Epithelial cell of esophagus (primary cell): ENCODE results near the gene APOOL.
"Not testable (repeated sequence)": the region's sequence is repeated elsewhere in the genome, so short reads cannot be mapped to it uniquely, and the experiment has no call there.

Source experiments
- DNase-seq: peaks from one replicate; pipeline ENCODE4 v3.0.0; 2010; ENCODE audit warnings: low read depth
- H3K4me3 ChIP-seq: 2 replicates; pipeline ENCODE4 v1.5.1; 2011; ENCODE audit warnings: mild to moderate bottlenecking, low read length, control low read depth
- CTCF ChIP-seq: IDR thresholded peaks from 2 replicates; pipeline ENCODE4 v1.5.1; 2011; ENCODE audit warnings: low read depth, mild to moderate bottlenecking, low read length, control low read depth, inconsistent platforms; ENCODE audit not compliant: insufficient read depth; ENCODE audit errors: missing control alignments

Gene APOOL

DNA sequence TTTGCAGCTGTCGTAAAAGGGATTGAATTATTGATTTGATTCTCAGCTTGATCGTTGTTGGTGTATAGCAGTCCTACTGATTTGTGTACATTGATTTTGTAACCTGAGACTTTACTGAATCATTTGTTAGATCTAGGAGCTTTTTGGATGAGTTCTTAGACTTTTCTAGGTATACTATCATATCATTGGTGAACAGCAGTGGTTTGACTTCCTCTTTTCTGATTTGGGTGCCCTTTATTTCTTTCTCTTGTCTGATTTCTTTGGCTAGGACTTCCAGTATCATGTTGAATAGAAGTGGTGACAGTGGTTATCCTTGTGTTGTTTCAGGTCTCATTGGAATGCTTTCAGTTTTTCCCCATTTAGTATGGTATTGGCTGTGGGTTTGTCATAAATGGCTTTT is 8.4 kb downstream of the APOOL start:
- no peak overlapping the region for H3K4me3 ChIP-seq
- no peak for DNase-seq
- no peak for TF ChIP-seq CTCF

DNA sequence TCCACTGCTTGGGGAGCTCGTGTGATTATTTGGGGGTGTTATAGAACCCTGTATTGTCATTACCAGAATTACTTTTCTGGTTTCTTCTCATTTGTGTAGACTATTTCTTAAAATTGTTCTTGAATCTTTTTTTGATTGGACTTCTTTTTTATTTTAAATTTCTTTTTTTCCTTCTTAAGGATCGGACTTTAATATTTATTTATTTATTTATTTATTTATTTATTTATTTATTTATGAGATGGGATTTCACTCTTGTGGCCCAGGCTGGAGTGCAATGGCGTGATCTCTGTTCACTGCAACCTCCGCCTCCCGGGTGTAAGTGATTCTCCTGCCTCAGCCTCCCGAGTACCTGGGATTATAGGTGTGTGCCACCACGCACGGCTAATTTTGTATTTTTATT is 11.7 kb downstream of the APOOL start:
- H3K4me3 ChIP-seq, DNase-seq: not testable (repeated sequence)

- no peak overlapping the region for H3K4me3 ChIP-seq
- TF ChIP-seq CTCF = no peak
- no peak for DNase-seq
Measured at GRCh38 chrX:85017721-85018120, 14.0 kb downstream of the APOOL start.

- TF ChIP-seq CTCF = no peak
- DNase-seq = no peak
- H3K4me3 ChIP-seq = no peak overlapping the region
Measured at GRCh38 chrX:85018471-85018870, 14.8 kb downstream of the APOOL start.

- DNase-seq = no peak
- no peak overlapping the region for H3K4me3 ChIP-seq
- no peak for TF ChIP-seq CTCF
Measured at GRCh38 chrX:85020216-85020615, 16.5 kb downstream of the APOOL start.

GRCh38 chrX:85024044-85024443 is 20.4 kb downstream of the APOOL start:
- H3K4me3 ChIP-seq = no peak overlapping the region
- no peak for TF ChIP-seq CTCF
- DNase-seq = no peak

DNA sequence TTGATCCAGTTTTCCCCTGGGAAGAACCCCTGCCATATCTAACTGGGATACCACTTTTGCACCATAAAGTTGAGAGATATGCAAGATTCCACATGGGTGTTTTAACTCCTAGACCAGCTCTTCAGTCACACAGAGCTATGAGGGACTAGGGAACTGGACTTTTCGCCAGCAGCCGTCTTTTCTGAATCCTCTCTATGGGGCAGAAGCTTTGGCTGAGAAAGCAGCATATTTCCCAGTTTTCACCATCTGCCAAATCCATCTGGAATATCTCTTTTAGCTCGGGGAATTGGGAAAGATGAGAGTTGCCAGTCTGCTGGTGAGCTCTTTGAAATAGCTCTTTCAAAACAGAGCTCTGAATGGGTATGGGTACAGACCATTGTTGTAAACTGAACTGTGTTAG is 20.9 kb downstream of the APOOL start:
- no peak for DNase-seq
- no peak for TF ChIP-seq CTCF
- H3K4me3 ChIP-seq = no peak overlapping the region

DNA sequence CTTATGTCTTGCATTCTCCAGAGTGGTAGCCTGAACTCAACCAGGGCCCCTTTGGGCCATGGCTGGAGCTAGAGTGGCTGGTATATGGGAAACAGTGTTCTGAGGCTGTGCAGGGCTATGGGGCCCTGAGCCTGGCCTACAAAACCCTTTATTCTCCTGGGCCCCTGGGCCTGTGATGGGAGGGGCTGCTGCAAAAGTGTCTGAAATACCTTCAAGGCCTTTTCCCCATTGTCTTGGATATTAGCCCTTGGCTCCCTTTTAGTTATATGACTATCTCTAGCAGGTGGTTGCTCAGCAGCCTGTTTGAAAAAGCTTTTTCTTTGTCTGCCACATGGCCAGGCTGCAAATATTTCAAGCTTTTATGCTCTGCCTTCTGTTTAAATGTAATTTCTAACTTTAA is 22.5 kb downstream of the APOOL start:
- TF ChIP-seq CTCF = no peak
- H3K4me3 ChIP-seq = no peak overlapping the region
- DNase-seq = no peak
